GM19452 (cell line): ENCODE results near the gene WLS.
"Not testable (repeated sequence)": the region's sequence is repeated elsewhere in the genome, so short reads cannot be mapped to it uniquely, and the experiment has no call there.

Experiments used
- ATAC-seq: cut with Tn5 transposase; IDR thresholded peaks from one replicate; pipeline ENCODE4 v1.9.1; 2021; ENCODE audit not compliant: unreplicated experiment

The WLS gene

GRCh38 chr1:68232289-68233148 lies at the start of gene WLS:
TSS of gene WLS (minus strand) at chr1:68232523. CDS start at chr1:68232299, 224 bp downstream.
- no peak for ATAC-seq

- no peak for ATAC-seq
Observed at GRCh38 chr1:68280286-68280685, 48.0 kb upstream of the WLS start.

- ATAC-seq, result no peak
Observed at GRCh38 chr1:68279846-68280245, 47.5 kb upstream of the WLS start.

GRCh38 chr1:68278221-68278620 lies 45.9 kb upstream of the WLS start:
- no peak for ATAC-seq

GRCh38 chr1:68276448-68276847 lies 44.1 kb upstream of the WLS start:
- ATAC-seq, result no peak

- ATAC-seq, result no peak
Observed at GRCh38 chr1:68273530-68273929, 41.2 kb upstream of the WLS start.

- no peak for ATAC-seq
Observed at GRCh38 chr1:68271596-68271995, 39.3 kb upstream of the WLS start.

- ATAC-seq, result no peak
Observed at GRCh38 chr1:68270951-68271350, 38.6 kb upstream of the WLS start.

GRCh38 chr1:68269637-68270430 lies 37.5 kb upstream of the WLS start:
- no peak for ATAC-seq

GRCh38 chr1:68268896-68269483 lies 36.7 kb upstream of the WLS start:
- no peak for ATAC-seq

- ATAC-seq, result not testable (repeated sequence)
Observed at GRCh38 chr1:68256824-68257223, 24.5 kb upstream of the WLS start.

GRCh38 chr1:68255301-68255700 lies 23.0 kb upstream of the WLS start:
- no peak for ATAC-seq

GRCh38 chr1:68254667-68255226 lies 22.4 kb upstream of the WLS start:
- ATAC-seq, result no peak

- ATAC-seq, result no peak
Observed at GRCh38 chr1:68237040-68237439, 4.7 kb upstream of the WLS start.

- ATAC-seq, result no peak
Observed at GRCh38 chr1:68234094-68234493, 1.8 kb upstream of the WLS start.

- ATAC-seq, result no peak
Observed at GRCh38 chr1:68233202-68233601, 879 bp upstream of the WLS start.

- no peak for ATAC-seq
Observed at GRCh38 chr1:68231627-68232288, 565 bp downstream of the WLS start.

- no peak for ATAC-seq
Observed at GRCh38 chr1:68230901-68231626, 1.3 kb downstream of the WLS start.

GRCh38 chr1:68230484-68230802 lies 1.9 kb downstream of the WLS start:
- no peak for ATAC-seq
